A549 treated with Hydrocortisone at 1 μM for 4 hours (cell line): ENCODE measurements around the gene PARVA. TPM values are rescaled to one million over a fixed set of nuclear protein-coding genes. Genes with fewer than 3 reads are reported as not detected.

Experiments
- total RNA-seq: library from RNA; stranded (reverse); fragments of 200-300 nt; extraction: Qiagen RNA extraction; gene quantifications from 5 replicates; pipeline ENCODE4 v1.2.3, GENCODE V29; 2022

Gene PARVA, protein sequence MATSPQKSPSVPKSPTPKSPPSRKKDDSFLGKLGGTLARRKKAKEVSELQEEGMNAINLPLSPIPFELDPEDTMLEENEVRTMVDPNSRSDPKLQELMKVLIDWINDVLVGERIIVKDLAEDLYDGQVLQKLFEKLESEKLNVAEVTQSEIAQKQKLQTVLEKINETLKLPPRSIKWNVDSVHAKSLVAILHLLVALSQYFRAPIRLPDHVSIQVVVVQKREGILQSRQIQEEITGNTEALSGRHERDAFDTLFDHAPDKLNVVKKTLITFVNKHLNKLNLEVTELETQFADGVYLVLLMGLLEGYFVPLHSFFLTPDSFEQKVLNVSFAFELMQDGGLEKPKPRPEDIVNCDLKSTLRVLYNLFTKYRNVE
- total RNA-seq, result 24.1 to 29.0 TPM (median 26.0 TPM) in 5 replicates

GRCh38 chr11:12377106-12377823 lies at the start of gene PARVA:
PARVA (plus strand) TSS chr11:12377571; CDS start chr11:12377648, 77 bp downstream.

